ENCODE results near the gene ANKRD53. TPM values are rescaled to one million over a fixed set of nuclear protein-coding genes. Genes with fewer than 3 reads are reported as not detected.

ANKRD53 gene
- total and polyA plus RNA-seq, 2 donors (not counting 3 experiments of a cell fraction or from before 2014, with no cell fraction given): 1.3 to 1.4 TPM

GRCh38 chr2:70939001-70939838 lies 39.2 kb upstream of the ANKRD53 start:
- DNase-seq (ENCODE audit: low read depth, low spot score) (no peak), FAIRE-seq (no peak)
- Histone ChIP-seq H3K27me3 (ENCODE audit: control insufficient read depth in 2 of 2, insufficient read depth in 2 of 2, low read length in 2 of 2) (peaks cover 0 to 9% of the 10 kb centered on the region in 2 experiments), H4K20me1 (replicated peaks; ENCODE audit: control insufficient read depth, extremely low read depth, insufficient read depth, low read length) (no peaks in the 10 kb centered on the region), H3K79me2 (ENCODE audit: control insufficient read depth, insufficient read depth, low read length) (no peaks in the 10 kb centered on the region), H3K36me3 (ENCODE audit: control insufficient read depth in 2 of 2, extremely low read depth in 1 of 2, insufficient read depth in 2 of 2, low read length in 2 of 2) (no peaks in the 10 kb centered on the region), H3K4me1 (ENCODE audit: control insufficient read depth, extremely low read depth, insufficient read depth, low read length) (no peaks in the 10 kb centered on the region), H3K4me2 (ENCODE audit: insufficient read depth, low read length) (no peak overlapping the region), H3K4me3 (replicated peaks in 1 of 3; ENCODE audit: insufficient read depth in 1 of 3, low read depth in 1 of 3, low read length in 3 of 3) (no peak overlapping the region), H2AFZ (ENCODE audit: low read depth, low read length) (no peak overlapping the region), H3K9ac (replicated peaks; ENCODE audit: extremely low read depth, insufficient read depth, low read length) (no peak overlapping the region), H3K27ac (ENCODE audit: insufficient read depth, low read depth, low read length) (no peak overlapping the region), H3K9me1 (replicated peaks; ENCODE audit: control insufficient read depth, extremely low read depth, insufficient read depth, low read length) (no peaks in the 10 kb centered on the region), H3K9me3 (replicated peaks; ENCODE audit: control insufficient read depth, insufficient read depth, low read length) (no peaks in the 10 kb centered on the region)
- no peak for TF ChIP-seq MYC (IDR thresholded peaks at IDR 0.05; ENCODE audit: low read depth, low read length)
- TF ChIP-seq JUN (IDR thresholded peaks at IDR 0.05; ENCODE audit: borderline replicate concordance, insufficient read depth, insufficient read length, low read depth): no peak
- TF ChIP-seq MAX (IDR thresholded peaks at IDR 0.05; ENCODE audit: insufficient read depth, insufficient read length): no peak
- TF ChIP-seq FOS (IDR thresholded peaks at IDR 0.05; ENCODE audit: borderline replicate concordance, insufficient read depth, low read length): no peak
- no peak for TF ChIP-seq CTCF (IDR thresholded peaks at IDR 0.05; ENCODE audit: extremely low read depth in 1 of 2, insufficient read depth in 1 of 2, low read depth in 1 of 2, low read length in 2 of 2)
- no peak for TF ChIP-seq POLR2AphosphoS5 (IDR thresholded peaks at IDR 0.05; ENCODE audit: insufficient read depth, low read depth, low read length)
- TF ChIP-seq EZH2 (IDR thresholded peaks at IDR 0.05; ENCODE audit: borderline replicate concordance, low read depth, low read length, severe bottlenecking): no peak
- TF ChIP-seq GATA2 (IDR thresholded peaks at IDR 0.05; ENCODE audit: insufficient read depth, insufficient read length, low read depth, low read length): no peak
- dilution Hi-C loops (cut with MboI; ENCODE audit: extremely low pct_ligation_motif_present, low sequenced_read_pairs): no loop called here
- CTCF ChIA-PET: interaction anchor here (0.8 to 4.8 kb wide), 6 partner anchors 9 to 150 kb away, joined by 3 to 29 read pairs (median 3); no protein-coding TSS in a partner anchor
- intact Hi-C loops (cut with micrococcal nuclease): no loop called here
- BruUV-seq (replicated peaks): no TSS peak
- POLR2A ChIA-PET: interaction anchor here (1.0 kb wide), 1 partner anchor 9 kb away, joined by 3 read pairs; no protein-coding TSS in a partner anchor

Data from endothelial cell of umbilical vein (primary cell).